HCT116 (cell line): Measurements from ENCODE around the gene STK32C. TPM values are rescaled to one million over a fixed set of nuclear protein-coding genes. Genes with fewer than 3 reads are reported as not detected.

ENCODE experiments used
- ATAC-seq: fragments of 200-7000 bp; cut with Tn5 transposase; 2 replicates; pipeline ENCODE4 v1.9.1; 2020; ENCODE audit warnings: mild to moderate bottlenecking, moderate library complexity
- BruUV-seq: library from RNA; stranded (reverse); fragments of 400-500 nt; replicated peaks from 2 replicates; lab custom pipeline; 2021; lab: Mats Ljungman, UMichigan
- CTCF ChIA-PET: fragments of 300-600 bp; sonication (Branson Sonifier 250); formaldehyde crosslinking; loops from one replicate; lab custom pipeline; 2021; ENCODE audit warnings: antibody characterized with exemption; lab: Charles Lee
- POLR2A ChIA-PET: fragments of 300-600, 350-600 bp; sonication (Branson Sonifier 250); formaldehyde crosslinking; loops from one replicate; lab custom pipeline; 2021; ENCODE audit warnings: antibody characterized with exemption; lab: Charles Lee
- RAD21 ChIA-PET, 2 experiments: fragments of 300-600 bp; sonication (Branson Sonifier 250); formaldehyde crosslinking; loops; one replicate each; lab custom pipeline; 2023; ENCODE audit warnings: low total read pairs in 2 of 2; ENCODE audit not compliant: uncharacterized antibody in 2 of 2, unreplicated experiment in 2 of 2, low non-redundant PET in 1 of 2; lab: Charles Lee
- DNase-seq: peaks from one replicate; pipeline ENCODE4 v3.0.0-alpha.2; 2010; ENCODE audit warnings: low read depth, low spot score
- H2AFZ ChIP-seq: fragments of 200-600 bp; shearing (Covaris generic), sonication (generic); 2 replicates; pipeline ENCODE4 v1.6.1; 2017; ENCODE audit warnings: low read depth, mixed run types, mixed read lengths, antibody characterized with exemption, low read length; ENCODE audit not compliant: poor library complexity, severe bottlenecking
- H3K27ac ChIP-seq: 2 replicates; pipeline ENCODE4 v1.5.1; 2012; ENCODE audit warnings: low read depth, low read length
- H3K27me3 ChIP-seq: fragments of 200-600 bp; sonication (generic); 2 replicates; pipeline ENCODE4 v1.6.1; 2016; ENCODE audit warnings: mixed run types, low read length, mixed read lengths; ENCODE audit not compliant: insufficient read depth
- H3K36me3 ChIP-seq, 2 experiments: fragments of 200-500 bp in 1 of 2; fragments of 200-600 bp in 1 of 2; sonication (Bioruptor generic) in 1 of 2; sonication (generic) in 1 of 2; 2 replicates each; pipeline versions ENCODE4 v1.5.1 to v1.6.1; 2014 to 2016; ENCODE audit warnings: low read length in 2 of 2, inconsistent platforms in 1 of 2, mixed read lengths in 1 of 2, mixed run types in 1 of 2; ENCODE audit not compliant: insufficient read depth in 2 of 2, control insufficient read depth in 1 of 2
- H3K4me1 ChIP-seq, 2 experiments: fragments of 200-600 bp in 1 of 2; sonication (generic) in 1 of 2; 2 replicates each; pipeline versions ENCODE4 v1.5.1 to v1.6.1; 2012 to 2017; ENCODE audit warnings: low read length in 2 of 2, inconsistent platforms in 1 of 2, mild to moderate bottlenecking in 1 of 2, mixed read lengths in 1 of 2, mixed run types in 1 of 2, moderate library complexity in 1 of 2; ENCODE audit not compliant: insufficient read depth in 2 of 2, control insufficient read depth in 1 of 2
- H3K4me2 ChIP-seq: fragments of 200-600 bp; sonication (generic); 2 replicates; pipeline ENCODE4 v1.6.1; 2017; ENCODE audit warnings: mixed run types, low read length, mixed read lengths
- H3K4me3 ChIP-seq, 2 experiments: fragments of 200-600 bp in 1 of 2; sonication (generic) in 1 of 2; replicated peaks in 1 of 2; 2 replicates each; pipeline ENCODE4 v1.5.1; 2011 to 2016; ENCODE audit warnings: low read length in 2 of 2, control low read depth in 1 of 2, low read depth in 1 of 2, mild to moderate bottlenecking in 1 of 2, mixed read lengths in 1 of 2, mixed run types in 1 of 2
- H3K79me2 ChIP-seq: fragments of 200-600 bp; sonication (generic); 2 replicates; pipeline ENCODE4 v1.6.1; 2017; ENCODE audit warnings: mild to moderate bottlenecking, mixed run types, low read length, moderate library complexity, mixed read lengths; ENCODE audit not compliant: insufficient read depth
- H3K9ac ChIP-seq: fragments of 200-600 bp; sonication (generic); 2 replicates; pipeline ENCODE4 v1.6.1; 2016; ENCODE audit warnings: low read length, mixed read lengths
- H3K9me2 ChIP-seq: fragments of 200-600 bp; sonication (generic), shearing (Covaris generic); 2 replicates; pipeline ENCODE4 v1.6.1; 2017; ENCODE audit warnings: mixed run types, mild to moderate bottlenecking, moderate library complexity; ENCODE audit not compliant: insufficient read depth
- H3K9me3 ChIP-seq, 2 experiments: fragments of 200-500 bp in 1 of 2; fragments of 200-600 bp in 1 of 2; sonication (Bioruptor generic) in 1 of 2; sonication (generic) in 1 of 2; 2 replicates each; pipeline ENCODE4 v1.6.1; 2014 to 2017; ENCODE audit warnings: low read length in 2 of 2, mixed read lengths in 2 of 2, inconsistent platforms in 1 of 2, low read depth in 1 of 2, mild to moderate bottlenecking in 1 of 2, mixed run types in 1 of 2, moderate library complexity in 1 of 2; ENCODE audit not compliant: control insufficient read depth in 1 of 2, insufficient read depth in 1 of 2
- H4K20me1 ChIP-seq: fragments of 200-600 bp; sonication (generic), shearing (Covaris generic); 2 replicates; pipeline ENCODE4 v1.6.1; 2017; ENCODE audit warnings: mixed run types, mild to moderate bottlenecking, moderate library complexity; ENCODE audit not compliant: insufficient read depth
- ATF3 ChIP-seq: IDR thresholded peaks from 2 replicates; pipeline ENCODE4 v1.6.1; 2012
- CBX3 ChIP-seq: IDR thresholded peaks from 2 replicates; pipeline ENCODE4 v1.6.1; 2012; ENCODE audit warnings: low read depth
- CEBPB ChIP-seq: IDR thresholded peaks from 2 replicates; pipeline ENCODE4 v1.6.1; 2012; ENCODE audit warnings: low read depth
- CTCF ChIP-seq, 3 experiments: fragments of 200-600 bp in 1 of 3; sonication (generic) in 1 of 3; IDR thresholded peaks in 2 of 3; conservative IDR thresholded peaks in 1 of 3; 2 replicates each; pipeline ENCODE4 v1.5.1; 2012 to 2017; ENCODE audit warnings: low read depth in 2 of 3, low read length in 2 of 3, antibody characterized with exemption in 1 of 3, borderline replicate concordance in 1 of 3, control low read depth in 1 of 3, mild to moderate bottlenecking in 1 of 3, mixed read lengths in 1 of 3, mixed run types in 1 of 3, moderate library complexity in 1 of 3; ENCODE audit not compliant: insufficient read depth in 1 of 3
- EGR1 ChIP-seq: IDR thresholded peaks from 2 replicates; pipeline ENCODE4 v1.6.1; 2012; ENCODE audit warnings: low read depth
- ELF1 ChIP-seq: IDR thresholded peaks from 2 replicates; pipeline ENCODE4 v1.6.1; 2012; ENCODE audit warnings: low read depth, borderline replicate concordance
- EZH2phosphoT487 ChIP-seq: fragments of 200-600 bp; IDR thresholded peaks from 2 replicates; pipeline ENCODE4 v1.6.1; 2018; ENCODE audit warnings: antibody characterized with exemption, borderline replicate concordance
- FOSL1 ChIP-seq: IDR thresholded peaks from 2 replicates; pipeline ENCODE4 v1.6.1; 2012; ENCODE audit warnings: low read depth
- JUND ChIP-seq: IDR thresholded peaks from 2 replicates; pipeline ENCODE4 v1.6.1; 2012
- MAX ChIP-seq: IDR thresholded peaks from 2 replicates; pipeline ENCODE4 v1.6.1; 2012
- SP1 ChIP-seq: IDR thresholded peaks from 2 replicates; pipeline ENCODE4 v1.6.1; 2012; ENCODE audit warnings: low read depth
- SRF ChIP-seq: IDR thresholded peaks from 2 replicates; pipeline ENCODE4 v1.6.1; 2012; ENCODE audit warnings: low read depth
- YY1 ChIP-seq: IDR thresholded peaks from 2 replicates; pipeline ENCODE4 v1.6.1; 2011; ENCODE audit warnings: low read length, low read depth, moderate library complexity, mild to moderate bottlenecking; ENCODE audit not compliant: insufficient replicate concordance; ENCODE audit errors: extremely low read depth
- ZFX ChIP-seq: fragments of 450-650 bp; IDR thresholded peaks from 2 replicates; pipeline ENCODE4 v1.6.1; 2017
- intact Hi-C: fragments of 100-400 bp; cut with micrococcal nuclease; formaldehyde crosslinking; loops from 2 replicates; pipeline ENCODE4 v1.10.0; 2022
- total RNA-seq: library from RNA; stranded (reverse); gene quantifications from one replicate; pipeline ENCODE4 v1.2.1, GENCODE V29; 2021; ENCODE audit not compliant: unreplicated experiment

Gene STK32C
- total RNA-seq, 1 experiment from 2014 or later = 29.7 TPM

GRCh38 chr10:132266594-132267161, 41.1 kb downstream of the STK32C start:
- CTCF ChIA-PET = no interaction called here
- Histone ChIP-seq H3K9ac (no peak overlapping the region), H3K4me2 (no peak overlapping the region), H3K27ac (no peak overlapping the region), H4K20me1 (no peaks in the 10 kb centered on the region), H3K4me3 (no peak overlapping the region), H3K9me3 (no peaks in the 10 kb centered on the region), H3K79me2 (no peaks in the 10 kb centered on the region), H3K36me3 (no peaks in the 10 kb centered on the region), H2AFZ (no peak overlapping the region), H3K4me1 (no peaks in the 10 kb centered on the region), H3K9me2 (no peaks in the 10 kb centered on the region), H3K27me3 (no peaks in the 10 kb centered on the region)
- DNase-seq = no peak
- BruUV-seq = no TSS peak
- TF ChIP-seq CTCF (IDR thresholded peaks at IDR 0.05 in 2 of 3, conservative IDR thresholded peaks at IDR 0.05 in 1 of 3; ENCODE audit: borderline replicate concordance in 1 of 3, insufficient read depth in 1 of 3, low read depth in 2 of 3, low read length in 2 of 3) = no peak
- no peak for TF ChIP-seq CEBPB
- no peak for TF ChIP-seq ZFX
- no peak for TF ChIP-seq EGR1
- TF ChIP-seq ELF1 = no peak
- TF ChIP-seq JUND = no peak
- intact Hi-C loops = no loop called here
- RAD21 ChIA-PET = no interaction called here
- POLR2A ChIA-PET = no interaction called here
- no peak for ATAC-seq

GRCh38 chr10:132265890-132266496, 41.8 kb downstream of the STK32C start:
- Histone ChIP-seq H3K9me3 (no peaks in the 10 kb centered on the region), H3K4me2 (no peak overlapping the region), H3K9ac (no peak overlapping the region), H3K36me3 (no peaks in the 10 kb centered on the region), H3K27me3 (no peaks in the 10 kb centered on the region), H3K79me2 (no peaks in the 10 kb centered on the region), H3K4me1 (no peaks in the 10 kb centered on the region), H3K9me2 (no peaks in the 10 kb centered on the region), H4K20me1 (no peaks in the 10 kb centered on the region), H3K27ac (no peak overlapping the region), H2AFZ (no peak overlapping the region), H3K4me3 (no peak overlapping the region)
- intact Hi-C loops = no loop called here
- CTCF ChIA-PET = no interaction called here
- RAD21 ChIA-PET = no interaction called here
- DNase-seq = no peak
- POLR2A ChIA-PET = no interaction called here
- ATAC-seq = no peak
- BruUV-seq = no TSS peak
- TF ChIP-seq FOSL1 (no peak), ATF3 (no peak), CTCF (IDR thresholded peaks at IDR 0.05 in 2 of 3, conservative IDR thresholded peaks at IDR 0.05 in 1 of 3; ENCODE audit: borderline replicate concordance in 1 of 3, insufficient read depth in 1 of 3, low read depth in 2 of 3, low read length in 2 of 3) (no peak), YY1 (no peak), MAX (no peak), EZH2phosphoT487 (no peak), CEBPB (no peak), ZFX (no peak), ELF1 (no peak), SRF (no peak), CBX3 (no peak), SP1 (no peak), EGR1 (no peak), JUND (no peak)
